DLD1 (cell line): ENCODE measurements around the gene YIF1A.

Experiments
- in situ Hi-C: cut with HindIII; loops from 2 replicates; pipeline ENCODE4 v1.10.0; 2017; ENCODE audit warnings: low sequenced_read_pairs

The YIF1A gene

GRCh38 chr11:66288671-66289547 lies at the start of gene YIF1A:
Gene YIF1A, minus strand, starts transcription at chr11:66289143. Its CDS starts 158 bp downstream, at chr11:66288985.
- in situ Hi-C loops, result no loop called here

DNA sequence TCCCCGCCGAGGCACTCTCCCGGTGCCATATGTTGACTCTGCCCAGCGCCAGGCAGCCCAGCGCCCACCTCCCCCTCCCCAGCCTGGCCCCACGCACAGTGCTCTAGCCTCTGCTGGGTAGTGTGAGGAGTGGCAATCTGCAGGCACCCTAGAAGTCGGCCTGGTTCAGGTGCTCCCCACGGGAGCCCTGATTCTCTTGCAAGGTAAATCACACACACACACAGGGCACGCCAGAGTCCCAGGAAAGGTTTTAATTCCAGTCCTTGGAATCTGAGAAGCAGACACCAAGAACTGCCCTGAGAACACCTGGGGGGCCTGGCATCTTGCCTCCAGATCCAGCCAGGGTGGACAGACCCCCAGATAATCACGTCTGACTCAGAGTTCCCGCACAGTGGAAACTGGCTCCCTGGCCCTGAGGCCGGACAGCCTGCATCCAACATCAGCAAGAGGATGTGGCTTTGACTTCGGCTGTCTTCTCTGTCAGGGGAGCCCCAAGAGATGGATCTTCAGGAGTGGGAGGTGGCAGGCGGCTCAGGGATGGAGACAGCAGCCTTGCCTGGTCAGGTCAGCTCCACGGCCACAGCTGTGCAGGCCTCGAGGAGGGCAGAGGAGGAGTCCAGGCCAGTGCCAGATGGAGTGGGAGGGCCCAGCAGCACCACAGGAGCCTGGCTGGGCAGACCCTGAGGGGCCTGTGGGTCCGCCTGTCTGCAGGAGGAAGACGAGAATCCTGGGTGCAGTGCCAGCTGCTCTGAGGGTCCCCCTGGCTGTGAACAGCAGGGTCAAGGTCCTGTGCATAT lies 48.4 kb upstream of the YIF1A start:
- in situ Hi-C loops, result loop anchor here (10.0 kb wide), 2 partner anchors 48 to 62 kb away; partner anchors contain the start of gene CNIH2

- in situ Hi-C loops, result loop anchor here (10.0 kb wide), 2 partner anchors 48 to 62 kb away; partner anchors contain the start of gene CNIH2
These were observed 47.5 kb upstream of the YIF1A start, which contains the start of gene RIN1 for GRCh38 chr11:66336234-66337102. Gene RIN1, minus strand, starts transcription at chr11:66336434. Its CDS starts 32 bp downstream, at chr11:66336402.

DNA sequence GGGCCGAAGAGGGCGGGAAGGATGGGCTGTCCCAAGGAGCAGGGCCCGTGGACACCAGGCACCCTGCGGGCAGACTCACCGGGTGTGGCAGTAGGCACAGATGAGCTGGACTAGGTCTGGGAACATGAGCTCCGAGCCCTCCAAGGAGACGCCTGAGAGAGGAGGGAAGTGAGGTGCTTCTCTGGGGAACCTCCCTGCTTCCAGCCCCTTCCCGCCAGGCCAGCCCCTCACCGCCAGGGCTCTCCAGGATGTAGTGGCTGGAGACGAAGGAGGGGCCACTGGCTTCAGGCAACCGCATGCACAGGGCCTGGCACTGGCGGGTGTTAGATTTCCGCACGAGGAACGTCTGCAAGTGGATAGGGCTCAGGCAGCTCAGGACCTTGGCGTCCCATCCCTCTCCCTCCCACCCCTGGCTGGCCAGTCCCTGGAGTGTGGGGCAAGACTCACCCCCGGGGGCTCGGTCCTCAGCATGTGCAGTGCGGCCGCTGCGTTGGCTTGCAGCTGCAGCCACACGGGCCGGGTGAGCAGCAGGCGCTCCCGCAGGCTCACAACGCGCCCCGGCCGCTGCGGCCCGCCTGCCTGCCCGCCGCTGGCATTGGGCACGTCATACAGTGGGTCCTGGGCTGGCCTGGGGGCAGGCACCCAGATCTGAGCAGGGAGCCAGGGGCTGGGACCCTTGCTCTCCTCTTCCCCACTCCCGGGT lies 46.7 kb upstream of the YIF1A start:
- in situ Hi-C loops, result loop anchor here (10.0 kb wide), 2 partner anchors 49 to 61 kb away; partner anchors contain the start of gene CNIH2

- in situ Hi-C loops, result loop anchor here (10.0 kb wide), 2 partner anchors 50 to 60 kb away; partner anchors contain the start of gene CNIH2
These were observed 45.9 kb upstream of the YIF1A start for GRCh38 chr11:66334605-66335442.

DNA sequence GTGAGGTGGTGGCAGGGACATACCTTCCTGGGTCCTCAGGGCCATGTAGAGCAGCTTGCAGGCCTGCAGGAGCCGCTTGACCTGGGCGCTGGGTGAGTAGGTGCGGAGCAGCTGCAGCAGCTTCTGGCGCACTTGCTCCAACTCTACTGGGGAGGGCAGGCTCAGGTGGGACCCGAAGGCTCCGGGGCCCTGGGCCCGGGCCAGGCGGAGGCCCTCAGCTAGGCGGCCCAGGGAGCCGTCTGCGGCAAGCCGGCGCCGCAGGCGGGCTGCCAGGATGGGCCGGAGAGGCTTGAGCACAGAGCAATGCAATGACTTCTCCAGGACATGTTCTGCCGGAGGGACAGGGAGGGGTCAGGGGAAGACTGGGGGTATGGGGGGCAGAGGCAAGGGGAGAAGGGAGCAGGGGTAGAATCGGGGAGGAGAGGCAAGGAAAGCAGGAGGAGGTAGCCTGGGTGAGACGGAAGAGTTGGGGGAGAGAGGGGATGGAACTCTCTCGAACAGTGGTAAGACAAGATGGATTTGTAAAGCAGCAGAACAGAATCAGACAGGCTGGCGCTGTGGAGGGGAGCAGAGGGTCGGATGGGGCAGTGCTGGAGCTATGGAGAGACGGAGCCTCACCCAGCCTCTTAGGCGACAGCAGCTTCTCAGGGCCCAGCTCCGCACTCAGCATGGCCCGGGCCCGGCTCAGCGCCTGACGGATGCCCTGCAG lies 45.1 kb upstream of the YIF1A start:
- in situ Hi-C loops, result loop anchor here (10.0 kb wide), 2 partner anchors 51 to 59 kb away; partner anchors contain the start of gene CNIH2

GRCh38 chr11:66333220-66333877 lies 44.4 kb upstream of the YIF1A start:
- in situ Hi-C loops, result loop anchor here (10.0 kb wide), 2 partner anchors 51 to 59 kb away; partner anchors contain the start of gene CNIH2

GRCh38 chr11:66332371-66333219 lies 43.7 kb upstream of the YIF1A start:
- in situ Hi-C loops, result loop anchor here (10.0 kb wide), 2 partner anchors 52 to 58 kb away; partner anchors contain the start of gene CNIH2

- in situ Hi-C loops, result loop anchor here (10.0 kb wide), 2 partner anchors 53 to 57 kb away; partner anchors contain the start of gene CNIH2
These were observed 42.8 kb upstream of the YIF1A start for GRCh38 chr11:66331542-66332370.

- in situ Hi-C loops, result loop anchor here (10.0 kb wide), 2 partner anchors 54 to 56 kb away; partner anchors contain the start of gene CNIH2
These were observed 42.0 kb upstream of the YIF1A start for GRCh38 chr11:66330931-66331330.

DNA sequence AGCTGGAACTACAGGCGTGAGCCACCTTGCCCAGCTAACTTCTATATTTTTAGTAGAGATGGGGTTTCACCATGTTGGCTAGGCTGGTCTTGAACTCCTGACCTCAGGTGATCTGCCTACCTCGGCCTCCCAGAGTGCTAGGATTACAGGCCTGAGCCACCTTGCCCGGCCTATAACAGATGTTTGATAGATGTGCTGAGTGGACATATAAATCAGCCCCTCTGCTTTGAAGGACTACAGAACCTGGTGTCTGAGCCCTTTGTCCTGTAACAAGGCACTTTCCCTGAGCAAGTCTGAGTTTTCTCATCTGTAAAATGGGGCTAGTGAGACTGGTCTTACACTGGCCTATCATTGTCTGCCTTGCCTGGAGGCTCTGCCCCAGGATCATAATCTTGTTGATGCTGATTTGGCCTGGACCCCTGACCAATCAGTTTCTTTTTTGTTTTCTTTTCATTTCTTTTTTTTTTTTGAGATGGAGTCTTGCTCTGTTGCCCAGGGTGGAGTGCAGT lies 40.3 kb upstream of the YIF1A start:
- in situ Hi-C loops, result no loop called here

DNA sequence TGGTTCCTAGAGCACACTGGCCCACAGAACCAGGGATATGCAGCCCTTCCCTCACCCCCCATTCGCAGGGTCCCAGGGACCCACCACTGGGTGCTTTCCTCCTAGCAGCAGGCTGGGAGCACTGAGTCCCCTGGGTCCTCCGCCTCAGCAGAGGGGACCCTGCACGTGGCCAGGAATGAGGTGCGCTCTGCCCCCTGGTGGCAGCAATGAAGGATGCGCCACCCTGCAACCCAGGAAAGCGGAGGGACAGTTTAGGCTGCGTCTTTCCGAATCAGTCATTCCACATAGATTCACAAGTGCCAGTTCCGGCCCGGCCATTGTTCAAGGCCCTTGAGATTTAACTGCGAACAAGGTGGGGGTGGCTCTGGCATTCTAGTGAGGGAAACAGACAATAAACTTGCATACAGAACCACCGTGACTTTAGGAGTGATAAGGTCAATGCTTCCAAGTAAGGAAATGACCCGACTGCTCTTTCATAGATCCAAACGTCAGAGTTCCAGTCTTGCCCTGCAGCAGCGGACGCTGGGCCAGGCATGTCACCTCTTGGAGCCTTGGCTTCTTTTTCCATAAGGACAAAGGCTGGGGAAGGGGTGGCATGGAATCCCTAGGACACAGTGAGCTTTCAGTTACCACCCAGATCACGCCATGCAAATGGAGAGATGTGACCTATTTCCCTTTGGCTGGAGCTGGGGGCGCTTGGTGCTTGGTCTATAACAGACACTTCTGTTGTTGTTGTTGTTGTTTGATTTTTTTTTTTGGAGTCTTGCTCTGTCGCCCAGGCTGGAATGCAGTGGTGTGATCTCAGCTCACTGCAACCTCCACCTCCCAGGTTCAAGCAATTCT lies 39.6 kb upstream of the YIF1A start:
- in situ Hi-C loops, result no loop called here

GRCh38 chr11:66328031-66328301 lies 39.0 kb upstream of the YIF1A start:
- in situ Hi-C loops, result no loop called here

GRCh38 chr11:66327171-66328030 lies 38.5 kb upstream of the YIF1A start:
- in situ Hi-C loops, result no loop called here
